Hepatic stellate cell (primary cell): Measurements from ENCODE around the gene SPINK7.

Experiments
- DNase-seq: peaks from one replicate; pipeline ENCODE4 v3.0.0; 2011; ENCODE audit warnings: low spot score

SPINK7 gene

DNA sequence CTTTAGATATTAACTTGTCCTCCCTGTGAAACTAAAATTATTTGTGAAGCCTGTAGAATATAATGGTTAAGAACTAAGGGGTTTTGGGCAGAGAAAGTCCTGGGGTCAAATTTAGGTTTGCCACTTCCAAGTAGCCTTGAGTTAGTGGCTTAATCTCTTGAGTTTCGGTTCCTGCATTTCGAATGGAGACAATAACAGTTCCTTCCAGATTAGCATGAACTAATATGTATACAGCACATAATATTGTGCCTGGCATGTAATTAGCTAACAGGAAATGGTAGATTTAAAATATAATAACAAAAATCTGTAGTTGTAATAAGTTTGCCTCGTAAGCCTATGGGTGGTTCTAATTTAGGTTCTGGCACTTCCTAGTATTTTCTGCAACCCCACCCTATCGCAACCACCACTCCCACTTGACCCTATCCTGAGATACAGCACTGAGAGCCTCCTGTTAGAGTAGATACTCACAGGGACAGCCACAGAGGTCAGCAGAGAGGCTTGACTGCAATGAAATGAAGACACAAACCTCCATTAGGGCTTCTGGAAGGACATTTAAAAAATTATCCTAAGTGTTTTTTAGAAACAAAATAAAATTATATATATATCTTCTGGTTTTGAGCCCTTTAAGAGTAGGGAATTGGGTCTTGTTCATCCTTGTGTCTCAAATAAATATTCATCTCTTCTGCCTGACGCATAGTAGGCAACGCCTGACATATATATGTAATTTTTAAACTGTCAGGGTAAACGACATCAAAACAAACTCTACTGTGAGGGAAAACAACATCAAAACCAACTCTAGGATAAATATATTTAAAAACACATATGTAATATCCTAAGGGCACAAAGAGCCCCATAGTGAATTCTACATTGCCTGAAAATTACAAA is 31.6 kb downstream of the SPINK7 start:
- DNase-seq, result no peak

DNA sequence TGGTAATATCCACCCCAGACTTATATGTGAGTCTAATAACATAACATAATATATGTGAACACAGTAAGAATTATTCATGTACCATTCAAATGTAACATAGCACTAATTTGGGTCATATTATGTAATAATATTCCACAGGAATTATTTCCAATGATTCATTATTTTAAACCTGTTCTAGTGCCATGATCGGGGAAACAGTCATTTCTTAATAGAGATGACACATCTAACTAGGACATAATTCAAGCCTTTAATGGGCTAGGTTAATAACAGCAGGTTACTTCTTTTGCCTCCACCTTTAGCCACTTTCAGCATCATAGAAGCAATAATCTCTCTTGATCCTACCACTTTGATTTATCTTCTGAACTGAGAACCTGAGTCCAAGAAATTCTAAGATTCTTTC is 35.5 kb downstream of the SPINK7 start:
- DNase-seq, result no peak

DNA sequence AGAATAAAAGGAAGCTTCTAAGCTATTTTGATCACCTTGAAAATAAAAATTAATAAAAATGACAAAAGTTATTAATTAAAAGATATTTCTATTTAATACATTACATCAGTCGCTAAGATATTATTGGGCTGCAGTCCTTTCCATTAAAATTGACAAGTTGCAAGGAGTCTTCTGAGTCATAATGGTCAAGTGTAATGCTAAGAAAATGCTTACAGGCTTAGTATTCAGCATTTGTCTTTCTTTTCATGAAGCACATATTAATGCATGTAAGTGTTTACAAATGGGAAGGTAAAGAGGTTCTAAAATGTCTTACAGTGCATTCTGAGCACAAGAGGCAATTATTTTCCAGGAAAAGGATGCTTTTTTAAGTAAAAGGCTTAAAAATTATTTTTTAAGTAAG is 40.5 kb downstream of the SPINK7 start:
- no peak for DNase-seq

DNA sequence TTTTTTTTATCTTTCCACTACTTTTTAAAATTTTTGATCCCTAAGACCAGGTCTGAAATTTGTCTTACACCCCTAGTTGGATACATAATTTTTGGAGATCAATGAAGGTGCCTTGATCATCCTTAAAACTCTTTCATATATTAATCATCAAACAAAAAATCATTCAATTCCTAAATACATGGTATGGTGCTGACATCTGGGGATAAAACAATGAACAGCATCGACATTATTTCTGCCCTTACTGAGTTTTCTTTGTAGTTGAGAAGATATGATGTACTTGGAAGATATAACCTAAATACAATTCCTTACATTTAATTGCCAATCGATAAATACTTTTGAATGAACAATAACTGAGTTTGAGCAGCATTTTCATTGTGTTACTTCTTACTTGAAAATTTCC is 41.4 kb downstream of the SPINK7 start:
- DNase-seq, result no peak

DNA sequence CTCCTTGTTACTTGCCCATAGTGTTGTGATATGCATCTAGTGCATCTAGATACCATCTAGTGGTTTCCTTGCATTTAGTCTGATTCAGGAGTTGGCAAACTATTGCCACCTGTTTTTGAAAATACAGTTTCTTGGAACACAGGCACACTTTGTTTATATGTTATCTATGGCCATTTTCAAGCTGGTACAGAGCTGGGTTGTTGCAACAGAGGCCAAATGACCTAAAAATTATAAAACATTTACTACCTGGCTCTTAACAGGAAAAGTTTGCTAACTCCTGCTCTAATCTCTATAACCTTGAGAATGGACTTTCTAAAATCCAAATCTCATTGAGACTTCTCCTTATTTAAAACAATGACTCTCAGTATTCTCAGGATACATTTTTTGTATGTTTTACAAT is 52.1 kb downstream of the SPINK7 start:
- no peak for DNase-seq
